NCI-H774 (cell line): ENCODE measurements around the gene LONP2.
"Not testable (repeated sequence)": the region's sequence is repeated elsewhere in the genome, so short reads cannot be mapped to it uniquely, and the experiment has no call there.

Source experiments
- DNase-seq: peaks from one replicate; lab custom pipeline; 2025; lab: John Stamatoyannopoulos, UW

LONP2 gene

GRCh38 chr16:48370668-48371392 lies 126.7 kb downstream of the LONP2 start:
- not testable (repeated sequence) for DNase-seq

DNA sequence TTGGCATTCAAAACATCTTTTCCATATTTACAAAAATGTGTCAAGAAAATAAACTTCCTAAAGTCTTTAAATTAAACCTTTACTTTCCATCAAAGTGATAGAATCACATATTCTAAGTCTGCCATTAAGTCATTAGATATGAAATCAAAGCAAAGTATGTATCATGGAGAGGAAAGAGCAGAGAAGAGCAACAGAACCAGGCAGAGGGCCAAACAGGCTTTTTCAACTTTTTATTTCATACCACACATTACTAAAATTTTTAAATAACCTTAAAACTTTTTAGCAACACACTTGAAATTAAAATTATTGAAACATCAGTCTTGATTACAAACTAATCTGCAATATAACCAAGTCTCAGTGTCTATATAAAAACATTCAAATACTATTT lies 127.3 kb downstream of the LONP2 start:
- no peak for DNase-seq

DNA sequence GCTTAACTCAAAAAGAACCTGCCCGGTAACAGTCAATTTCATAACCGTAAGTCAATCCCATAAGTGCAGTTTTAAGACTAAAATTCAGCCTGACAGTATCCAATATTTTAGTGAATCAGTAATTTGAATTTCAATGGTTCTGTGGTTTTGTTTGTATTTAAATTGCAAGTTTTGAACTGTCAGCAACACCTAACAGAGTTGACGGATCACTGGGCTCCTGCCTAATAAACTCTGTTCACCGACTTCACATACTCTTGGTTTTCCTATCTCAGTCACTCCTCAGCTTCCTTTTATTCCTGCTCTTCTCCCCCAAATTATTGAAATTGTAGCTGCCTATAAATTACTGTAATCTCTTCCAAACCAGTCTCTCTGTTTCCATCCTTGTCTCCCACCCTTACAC lies 128.6 kb downstream of the LONP2 start:
- no peak for DNase-seq

DNA sequence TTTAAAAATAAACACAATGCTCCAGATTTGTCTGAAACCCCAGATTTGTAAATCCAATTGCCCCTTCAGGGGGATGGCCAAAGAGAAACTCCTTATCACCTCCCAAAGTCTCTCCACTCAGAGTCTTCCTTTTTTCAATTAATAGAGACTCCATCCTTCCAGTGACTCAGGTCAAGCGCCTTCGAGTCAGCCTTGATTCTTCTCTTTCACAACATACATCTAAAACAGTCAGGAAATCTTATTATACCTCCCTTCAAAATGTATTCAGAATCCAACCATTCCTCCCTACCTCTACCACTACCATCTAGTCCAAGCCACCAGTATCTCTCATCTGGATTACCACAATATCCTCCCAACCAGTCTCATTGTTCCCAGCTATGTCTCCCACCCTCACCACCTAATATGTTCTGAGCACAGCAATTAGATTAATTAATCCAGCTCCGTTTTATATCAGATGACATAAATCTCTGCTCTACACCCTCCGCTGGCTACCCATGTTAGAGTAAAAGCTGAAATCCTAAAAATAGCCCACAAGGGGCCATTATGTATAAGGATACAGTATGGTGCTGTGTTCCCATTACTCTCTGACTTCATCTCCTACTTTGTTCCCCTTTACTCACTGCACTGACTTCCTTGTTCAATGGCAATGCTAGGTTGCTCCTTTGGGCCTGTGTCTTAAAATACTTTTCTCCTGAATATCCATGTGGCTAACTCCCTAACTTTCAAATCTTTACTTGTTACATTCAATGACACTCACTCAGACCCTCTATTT lies 129.3 kb downstream of the LONP2 start:
- DNase-seq, result no peak

DNA sequence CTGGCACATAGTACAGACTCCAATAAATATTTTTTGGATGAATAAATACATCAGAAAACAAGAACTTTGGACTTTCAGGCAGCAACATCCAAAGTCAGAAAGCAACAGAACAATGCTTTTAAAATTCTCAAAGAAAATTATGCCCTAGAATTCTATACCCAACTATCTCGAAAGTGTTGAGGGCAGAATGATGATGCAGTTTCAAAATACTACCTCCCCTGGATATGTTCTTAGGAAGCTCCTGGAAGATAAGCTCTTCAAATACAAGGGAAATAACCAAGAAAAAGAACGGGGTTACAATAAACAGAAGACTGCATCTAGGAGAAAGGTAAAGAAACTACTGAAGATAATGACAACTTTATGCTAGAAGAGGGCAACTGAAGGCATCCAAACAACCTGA lies 130.2 kb downstream of the LONP2 start:
- no peak for DNase-seq

- DNase-seq, result not testable (repeated sequence)
These were observed 133.2 kb downstream of the LONP2 start for GRCh38 chr16:48377301-48377700.

- no peak for DNase-seq
These were observed 134.2 kb downstream of the LONP2 start for GRCh38 chr16:48378276-48378675.

- no peak for DNase-seq
These were observed 134.7 kb downstream of the LONP2 start for GRCh38 chr16:48378836-48379235.

DNA sequence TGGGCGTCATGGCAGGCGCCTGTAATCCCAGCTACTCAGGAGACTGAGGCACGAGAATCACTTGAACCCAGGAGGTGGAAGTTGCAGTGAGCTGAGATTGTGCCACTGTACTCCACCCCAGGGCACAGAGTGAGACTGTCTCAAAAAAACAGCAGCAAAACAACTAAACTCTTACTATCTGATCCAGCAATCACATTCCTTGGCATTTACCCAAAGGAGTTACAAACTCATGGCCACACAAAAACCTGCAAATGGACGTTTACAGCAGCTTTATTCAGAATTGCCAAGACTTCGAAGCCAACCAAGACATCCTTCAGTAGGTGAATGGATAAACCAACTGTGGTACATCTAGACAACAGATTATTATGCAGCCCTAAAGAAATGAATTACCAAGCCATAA lies 137.1 kb downstream of the LONP2 start:
- no peak for DNase-seq

DNA sequence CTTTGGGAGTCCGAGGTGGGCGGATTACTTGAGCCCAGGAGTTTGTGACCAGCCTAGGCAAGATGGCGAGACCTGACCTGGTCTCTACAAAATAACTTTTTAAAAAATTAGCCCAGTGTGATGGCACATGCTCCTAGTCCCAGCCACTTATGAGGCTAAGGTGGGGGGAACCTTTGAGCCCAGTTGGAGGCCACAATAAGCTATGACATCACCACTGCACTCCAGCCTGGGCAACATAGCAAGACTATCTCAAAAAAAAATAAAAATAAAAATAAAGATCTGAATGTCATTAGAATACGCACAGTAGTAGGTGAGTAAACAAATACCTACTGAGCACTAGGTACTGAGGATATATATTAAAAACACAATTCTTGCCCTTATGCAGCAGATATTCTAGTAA lies 138.0 kb downstream of the LONP2 start:
- DNase-seq, result no peak

- no peak for DNase-seq
These were observed 139.1 kb downstream of the LONP2 start for GRCh38 chr16:48383009-48383876.

DNA sequence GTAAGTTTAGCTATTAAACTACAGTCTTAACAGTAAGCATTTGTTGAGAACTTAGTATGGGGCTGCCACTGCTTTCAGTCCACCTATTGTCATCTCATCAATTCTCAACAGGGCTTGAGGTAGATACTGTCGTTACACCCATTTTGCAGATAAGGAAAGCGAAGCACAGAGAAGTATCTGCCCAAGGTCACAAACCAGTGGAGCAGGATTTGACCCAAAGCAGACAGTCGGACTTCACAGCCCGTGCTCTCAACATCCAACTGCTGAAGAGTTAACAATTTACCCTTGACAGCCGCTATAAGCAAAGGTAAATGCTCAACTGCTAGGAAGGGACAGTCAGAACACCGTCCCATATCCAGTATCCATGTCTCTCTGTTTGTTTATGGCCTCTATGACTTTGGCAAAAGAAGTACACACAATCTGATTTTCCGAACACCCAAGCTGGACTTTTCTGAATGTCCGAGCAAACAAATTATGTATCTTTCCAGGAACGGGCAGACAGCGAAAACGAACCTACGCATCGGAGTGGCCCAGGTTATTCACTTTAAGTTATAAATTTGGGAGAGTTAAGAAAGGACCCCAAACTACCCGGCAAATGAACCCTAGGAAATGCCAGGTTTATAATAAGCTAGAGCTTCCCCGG lies 139.9 kb downstream of the LONP2 start:
- DNase-seq, result no peak

GRCh38 chr16:48384520-48385252 lies 140.6 kb downstream of the LONP2 start:
- DNase-seq, result peak; percentile 75

- DNase-seq, result peak; percentile 83
These were observed 141.4 kb downstream of the LONP2 start, which contains the start of gene SIAH1 for GRCh38 chr16:48385253-48386150. Gene SIAH1, minus strand, starts transcription at chr16:48385413. Its CDS starts 22,985 bp downstream, at chr16:48362428.

- DNase-seq, result no peak
These were observed 142.6 kb downstream of the LONP2 start for GRCh38 chr16:48386559-48387312.

GRCh38 chr16:48392407-48392806 lies 148.3 kb downstream of the LONP2 start:
- DNase-seq, result no peak

DNA sequence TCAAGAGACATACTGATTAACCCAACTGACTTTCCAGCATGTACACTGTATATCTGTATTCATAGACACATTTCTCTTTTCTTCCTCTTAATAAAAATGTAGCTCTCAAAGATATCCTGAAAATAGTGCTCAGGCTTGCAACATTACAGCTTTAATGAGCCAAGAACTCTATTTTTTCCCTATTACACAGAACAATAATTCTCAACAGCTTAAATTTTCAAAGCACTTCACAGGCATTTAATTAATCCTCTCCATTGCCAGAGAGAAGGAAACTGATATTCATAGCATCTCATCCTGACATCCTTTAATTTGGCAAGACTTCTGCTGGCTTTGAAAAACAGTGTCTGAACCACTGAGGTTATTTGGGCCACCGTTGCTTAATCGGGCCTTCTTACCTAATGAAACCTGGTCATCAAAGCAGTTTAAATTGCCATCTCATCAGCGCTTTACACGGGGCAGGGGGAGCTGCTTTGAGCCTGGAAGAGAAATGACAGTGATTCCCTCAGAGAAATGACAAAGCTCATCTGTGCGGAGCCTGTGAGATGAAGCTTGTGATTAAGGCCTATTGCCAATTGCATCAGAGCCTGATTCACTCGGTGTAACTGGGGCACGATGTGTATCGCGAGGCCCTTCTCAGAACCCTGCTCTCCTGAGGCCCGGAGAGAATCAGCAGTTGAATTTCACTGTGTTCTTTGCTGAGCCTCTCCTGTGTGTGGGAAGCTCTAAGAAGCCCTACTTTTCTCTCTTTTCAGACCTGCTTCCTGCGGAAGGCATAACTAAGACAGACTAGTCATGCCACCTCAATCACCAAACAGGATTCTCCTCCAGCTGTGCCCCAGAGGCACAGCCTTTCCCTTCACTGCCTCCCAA lies 149.6 kb downstream of the LONP2 start:
- no peak for DNase-seq

- no peak for DNase-seq
These were observed 150.2 kb downstream of the LONP2 start for GRCh38 chr16:48394355-48394703.

DNA sequence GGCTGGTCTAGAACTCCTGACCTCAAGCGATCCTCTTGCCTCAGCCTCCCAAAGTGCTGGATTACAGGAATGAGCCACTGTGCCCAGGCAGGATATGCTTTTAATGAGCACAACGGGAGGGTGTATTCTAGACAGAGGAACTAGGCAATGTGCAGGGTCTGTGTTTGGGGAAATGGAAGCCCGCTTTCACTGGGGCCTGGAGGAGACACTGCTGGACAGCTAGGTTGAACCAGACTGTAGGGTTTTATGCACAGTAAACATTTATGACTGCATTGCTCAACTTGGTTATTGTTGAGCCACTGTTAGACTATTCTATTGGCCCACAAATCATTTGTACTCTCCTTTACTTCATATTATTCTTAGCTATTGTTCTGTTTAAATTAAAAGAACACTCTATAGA lies 151.3 kb downstream of the LONP2 start:
- no peak for DNase-seq
